Mammary epithelial cell (primary cell): ENCODE results near the gene KRT37.

ENCODE experiments used
- EZH2 ChIP-seq: IDR thresholded peaks from 2 replicates; pipeline ENCODE4 v1.6.1; 2012; ENCODE audit warnings: low read length, inconsistent platforms, borderline replicate concordance
- TF ChIP-seq, protein P1 (sequence below), 2 donors: IDR thresholded peaks in 1 of 2; conservative IDR thresholded peaks in 1 of 2; 2 replicates each; pipeline ENCODE4 v1.5.1; 2011 to 2012; ENCODE audit warnings: inconsistent platforms in 2 of 2, low read length in 2 of 2, mild to moderate bottlenecking in 2 of 2, control low read depth in 1 of 2, low read depth in 1 of 2; ENCODE audit not compliant: insufficient read depth in 1 of 2; ENCODE audit errors: extremely low read depth in 1 of 2

DNA sequence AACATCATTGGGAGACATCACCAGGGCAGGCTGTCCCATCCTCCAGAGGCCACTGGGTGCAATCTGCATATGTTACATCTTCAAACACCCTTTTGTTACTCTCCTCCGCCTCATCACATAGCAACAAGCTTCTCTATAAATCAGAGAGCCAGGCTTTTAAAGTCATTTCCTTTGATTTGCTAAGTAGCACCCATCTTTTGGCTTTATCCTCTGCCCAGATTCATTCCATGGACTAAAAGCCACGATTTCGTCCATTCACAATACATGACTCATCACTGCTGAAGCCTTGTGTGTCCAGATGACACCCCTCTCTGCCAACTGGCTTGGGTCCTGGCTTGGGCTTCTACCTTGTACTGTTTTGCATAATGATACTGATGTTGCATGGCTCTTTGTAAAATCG is 18.4 kb upstream of the KRT37 start:
- TF ChIP-seq, protein P1, sequence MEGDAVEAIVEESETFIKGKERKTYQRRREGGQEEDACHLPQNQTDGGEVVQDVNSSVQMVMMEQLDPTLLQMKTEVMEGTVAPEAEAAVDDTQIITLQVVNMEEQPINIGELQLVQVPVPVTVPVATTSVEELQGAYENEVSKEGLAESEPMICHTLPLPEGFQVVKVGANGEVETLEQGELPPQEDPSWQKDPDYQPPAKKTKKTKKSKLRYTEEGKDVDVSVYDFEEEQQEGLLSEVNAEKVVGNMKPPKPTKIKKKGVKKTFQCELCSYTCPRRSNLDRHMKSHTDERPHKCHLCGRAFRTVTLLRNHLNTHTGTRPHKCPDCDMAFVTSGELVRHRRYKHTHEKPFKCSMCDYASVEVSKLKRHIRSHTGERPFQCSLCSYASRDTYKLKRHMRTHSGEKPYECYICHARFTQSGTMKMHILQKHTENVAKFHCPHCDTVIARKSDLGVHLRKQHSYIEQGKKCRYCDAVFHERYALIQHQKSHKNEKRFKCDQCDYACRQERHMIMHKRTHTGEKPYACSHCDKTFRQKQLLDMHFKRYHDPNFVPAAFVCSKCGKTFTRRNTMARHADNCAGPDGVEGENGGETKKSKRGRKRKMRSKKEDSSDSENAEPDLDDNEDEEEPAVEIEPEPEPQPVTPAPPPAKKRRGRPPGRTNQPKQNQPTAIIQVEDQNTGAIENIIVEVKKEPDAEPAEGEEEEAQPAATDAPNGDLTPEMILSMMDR (conservative IDR thresholded peaks at IDR 0.05 in 1 of 2, IDR thresholded peaks at IDR 0.05 in 1 of 2; ENCODE audit: extremely low read depth in 1 of 2, insufficient read depth in 1 of 2, low read depth in 1 of 2, low read length in 2 of 2) = no peak
- TF ChIP-seq EZH2 = no peak
